ENCODE results near the gene CFAP46.

DNA sequence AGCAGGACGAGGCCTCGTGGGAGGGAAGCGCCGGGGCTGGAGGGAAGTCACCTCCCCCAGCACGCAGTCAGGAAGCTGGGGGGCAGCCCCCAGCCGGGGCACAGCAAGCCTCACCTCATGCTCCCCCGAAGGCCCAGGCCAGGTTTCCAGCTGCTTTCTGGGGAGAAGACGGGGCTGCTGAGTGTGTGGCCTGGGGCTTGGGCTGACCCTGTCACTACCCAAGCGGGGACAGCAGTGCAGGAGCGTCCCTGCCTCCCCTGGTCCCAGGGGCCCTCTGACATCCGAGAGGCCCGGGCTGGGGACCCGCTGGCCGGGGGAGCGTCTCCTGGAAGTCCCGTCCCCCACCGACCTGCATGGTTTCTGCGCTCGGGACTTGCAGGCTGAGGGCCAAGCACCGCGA, 136.8 kb downstream of the CFAP46 start:
- TF ChIP-seq CTCF (conservative IDR thresholded peaks at IDR 0.05; ENCODE audit: low read length) (no peak), EZH2phosphoT487 (IDR thresholded peaks at IDR 0.05; ENCODE audit: borderline replicate concordance) (no peak)
